HL-60 (cell line): Measurements from ENCODE around the gene LANCL2.

ENCODE experiments used
- GABPA ChIP-seq: IDR thresholded peaks from 2 replicates; pipeline ENCODE4 v1.6.1; 2012; ENCODE audit warnings: low read depth
- POLR2AphosphoS5 ChIP-seq: IDR thresholded peaks from 2 replicates; pipeline ENCODE4 v1.6.1; 2012; ENCODE audit warnings: low read depth
- TF ChIP-seq, protein P1 (sequence below): IDR thresholded peaks from 2 replicates; pipeline ENCODE4 v1.6.1; 2012; ENCODE audit warnings: low read depth; ENCODE audit not compliant: insufficient replicate concordance
- TF ChIP-seq, protein P2 (sequence below): IDR thresholded peaks from one replicate; pipeline ENCODE4 v1.5.1; 2011; ENCODE audit warnings: low read length, control low read depth, inconsistent platforms; ENCODE audit not compliant: insufficient read depth

GRCh38 chr7:55448526-55448925 is 83.4 kb downstream of the LANCL2 start:
- TF ChIP-seq, protein P1, sequence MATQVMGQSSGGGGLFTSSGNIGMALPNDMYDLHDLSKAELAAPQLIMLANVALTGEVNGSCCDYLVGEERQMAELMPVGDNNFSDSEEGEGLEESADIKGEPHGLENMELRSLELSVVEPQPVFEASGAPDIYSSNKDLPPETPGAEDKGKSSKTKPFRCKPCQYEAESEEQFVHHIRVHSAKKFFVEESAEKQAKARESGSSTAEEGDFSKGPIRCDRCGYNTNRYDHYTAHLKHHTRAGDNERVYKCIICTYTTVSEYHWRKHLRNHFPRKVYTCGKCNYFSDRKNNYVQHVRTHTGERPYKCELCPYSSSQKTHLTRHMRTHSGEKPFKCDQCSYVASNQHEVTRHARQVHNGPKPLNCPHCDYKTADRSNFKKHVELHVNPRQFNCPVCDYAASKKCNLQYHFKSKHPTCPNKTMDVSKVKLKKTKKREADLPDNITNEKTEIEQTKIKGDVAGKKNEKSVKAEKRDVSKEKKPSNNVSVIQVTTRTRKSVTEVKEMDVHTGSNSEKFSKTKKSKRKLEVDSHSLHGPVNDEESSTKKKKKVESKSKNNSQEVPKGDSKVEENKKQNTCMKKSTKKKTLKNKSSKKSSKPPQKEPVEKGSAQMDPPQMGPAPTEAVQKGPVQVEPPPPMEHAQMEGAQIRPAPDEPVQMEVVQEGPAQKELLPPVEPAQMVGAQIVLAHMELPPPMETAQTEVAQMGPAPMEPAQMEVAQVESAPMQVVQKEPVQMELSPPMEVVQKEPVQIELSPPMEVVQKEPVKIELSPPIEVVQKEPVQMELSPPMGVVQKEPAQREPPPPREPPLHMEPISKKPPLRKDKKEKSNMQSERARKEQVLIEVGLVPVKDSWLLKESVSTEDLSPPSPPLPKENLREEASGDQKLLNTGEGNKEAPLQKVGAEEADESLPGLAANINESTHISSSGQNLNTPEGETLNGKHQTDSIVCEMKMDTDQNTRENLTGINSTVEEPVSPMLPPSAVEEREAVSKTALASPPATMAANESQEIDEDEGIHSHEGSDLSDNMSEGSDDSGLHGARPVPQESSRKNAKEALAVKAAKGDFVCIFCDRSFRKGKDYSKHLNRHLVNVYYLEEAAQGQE, result no peak
- TF ChIP-seq POLR2AphosphoS5, result no peak
- TF ChIP-seq, protein P2, sequence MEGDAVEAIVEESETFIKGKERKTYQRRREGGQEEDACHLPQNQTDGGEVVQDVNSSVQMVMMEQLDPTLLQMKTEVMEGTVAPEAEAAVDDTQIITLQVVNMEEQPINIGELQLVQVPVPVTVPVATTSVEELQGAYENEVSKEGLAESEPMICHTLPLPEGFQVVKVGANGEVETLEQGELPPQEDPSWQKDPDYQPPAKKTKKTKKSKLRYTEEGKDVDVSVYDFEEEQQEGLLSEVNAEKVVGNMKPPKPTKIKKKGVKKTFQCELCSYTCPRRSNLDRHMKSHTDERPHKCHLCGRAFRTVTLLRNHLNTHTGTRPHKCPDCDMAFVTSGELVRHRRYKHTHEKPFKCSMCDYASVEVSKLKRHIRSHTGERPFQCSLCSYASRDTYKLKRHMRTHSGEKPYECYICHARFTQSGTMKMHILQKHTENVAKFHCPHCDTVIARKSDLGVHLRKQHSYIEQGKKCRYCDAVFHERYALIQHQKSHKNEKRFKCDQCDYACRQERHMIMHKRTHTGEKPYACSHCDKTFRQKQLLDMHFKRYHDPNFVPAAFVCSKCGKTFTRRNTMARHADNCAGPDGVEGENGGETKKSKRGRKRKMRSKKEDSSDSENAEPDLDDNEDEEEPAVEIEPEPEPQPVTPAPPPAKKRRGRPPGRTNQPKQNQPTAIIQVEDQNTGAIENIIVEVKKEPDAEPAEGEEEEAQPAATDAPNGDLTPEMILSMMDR, result no peak
- TF ChIP-seq GABPA, result no peak
